Measurements from ENCODE around the gene TANGO2. TPM values are rescaled to one million over a fixed set of nuclear protein-coding genes. Genes with fewer than 3 reads are reported as not detected.
A peak's percentile ranks its signal among the peaks of the same experiment; 100 is the strongest.

The TANGO2 gene
- total RNA-seq, 2 donors from 2014 or later, result 10.5 to 19.7 TPM

DNA sequence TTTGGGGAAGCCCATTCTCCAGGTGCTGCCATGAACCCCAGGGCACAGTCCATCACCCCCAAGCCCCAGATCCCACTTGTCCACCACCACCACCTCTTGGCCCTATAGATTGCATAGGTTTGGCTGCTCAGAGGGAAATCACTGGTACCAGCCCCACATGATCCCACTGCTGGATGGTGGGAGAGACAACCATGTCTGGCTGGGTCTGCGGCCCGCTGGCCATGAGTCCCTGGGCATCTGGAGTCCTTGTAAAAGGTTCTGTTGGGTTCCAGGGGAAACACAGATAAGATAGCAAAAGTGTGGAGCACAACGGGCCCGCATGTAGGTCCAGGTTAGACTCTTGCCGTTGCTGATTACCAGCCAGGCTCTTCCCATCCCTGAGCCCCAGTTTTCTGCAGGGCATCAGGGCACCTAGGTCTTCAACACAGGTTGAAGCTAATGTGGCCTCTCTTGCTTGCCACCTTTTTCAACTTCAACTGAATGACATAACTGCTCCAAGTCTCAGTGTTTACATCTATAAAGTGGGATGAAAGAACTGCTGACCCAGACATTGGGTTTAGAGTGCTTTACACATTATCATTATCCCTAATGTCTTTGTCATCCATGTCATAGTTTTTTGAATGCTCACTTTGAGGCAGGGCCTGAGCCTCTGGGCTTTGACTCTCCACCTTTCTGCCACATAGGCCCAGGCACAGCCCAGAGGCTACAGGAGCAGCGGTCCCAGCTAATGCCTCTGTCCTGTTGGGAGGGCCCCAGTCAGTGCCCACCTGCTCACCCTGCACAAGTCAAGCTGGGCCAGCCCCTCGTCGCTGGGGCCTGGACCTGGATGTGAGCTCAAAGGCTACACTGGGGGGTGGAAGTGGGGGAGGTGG lies 1.0 kb upstream of the TANGO2 start:
- WGBS, 2 donors, result 56 to 65% methylated on average over 8 of the region's 8 CpGs
- H3K27ac ChIP-seq, result peak overlapping the region in 3 of 4 donors; percentile 48 to 88 (median 84)

DNA sequence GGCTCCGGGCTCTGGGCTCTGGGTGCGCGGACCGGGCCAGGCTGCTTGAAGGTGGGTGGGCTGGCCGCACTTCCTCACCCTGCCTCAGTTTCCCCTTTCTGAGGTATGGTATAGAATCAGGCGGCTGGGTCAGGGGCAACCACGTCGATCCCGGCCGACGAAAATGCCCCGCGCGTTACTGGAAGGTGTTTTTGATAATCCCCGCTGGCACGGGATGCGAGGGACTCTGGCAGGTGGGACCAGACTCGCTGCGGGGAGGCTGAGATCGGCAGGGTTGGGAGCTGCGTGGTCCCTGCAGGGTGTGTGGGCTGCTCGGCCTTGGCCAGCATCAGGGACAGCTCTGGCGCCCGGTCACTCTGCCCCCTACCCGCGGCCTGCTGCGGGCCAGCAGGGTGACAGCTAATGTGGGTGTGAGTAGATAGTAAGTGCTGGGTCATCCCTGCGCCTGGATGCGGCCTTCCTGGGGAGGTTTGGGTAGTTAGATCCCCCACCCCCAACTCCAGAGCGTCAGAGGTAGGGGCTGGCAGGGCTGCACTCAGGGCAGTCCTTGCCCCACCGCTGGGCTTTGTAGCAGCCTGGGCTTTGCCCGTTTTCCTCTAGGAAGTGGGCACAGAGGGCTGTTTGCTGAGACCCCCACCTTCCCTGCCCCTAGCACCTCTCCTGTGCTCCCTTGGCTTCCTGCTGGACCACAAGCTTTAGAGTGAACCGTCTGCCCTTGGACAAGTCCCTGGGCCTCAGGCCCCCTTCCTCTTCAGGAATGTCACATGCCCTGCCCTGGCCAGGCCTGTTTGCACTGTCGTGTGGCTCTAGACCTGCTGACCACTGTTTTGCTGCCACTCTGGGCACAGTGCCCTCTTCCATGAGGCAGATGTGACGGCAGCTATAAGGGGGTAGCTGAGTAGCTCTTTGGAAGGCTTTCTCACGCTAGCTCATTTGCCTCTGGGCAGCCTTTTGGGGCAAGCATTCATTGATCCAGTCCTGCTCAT lies 579 bp downstream of the TANGO2 start:
- Histone ChIP-seq H3K9me3 (no peaks in the 10 kb centered on the region), H3K4me1 (peaks cover 35% of the 10 kb centered on the region), H3K36me3 (replicated peaks in 1 of 2; ENCODE audit: insufficient read depth in 1 of 2, low read depth in 2 of 2) (no peaks in the 10 kb centered on the region), H3K27me3 (no peaks in the 10 kb centered on the region), H3K27ac (peak overlapping the region; percentile 66 to 88 (median 78)), H3K4me3 (peak overlapping the region; percentile 20 to 75)
- ATAC-seq (peak; percentile 24), DNase-seq (peak; percentile 58 to 79 (median 78))
- TF ChIP-seq POLR2A (IDR thresholded peaks at IDR 0.05), result peak in 1 of 3 donors; percentile 34
- TF ChIP-seq, protein P1, sequence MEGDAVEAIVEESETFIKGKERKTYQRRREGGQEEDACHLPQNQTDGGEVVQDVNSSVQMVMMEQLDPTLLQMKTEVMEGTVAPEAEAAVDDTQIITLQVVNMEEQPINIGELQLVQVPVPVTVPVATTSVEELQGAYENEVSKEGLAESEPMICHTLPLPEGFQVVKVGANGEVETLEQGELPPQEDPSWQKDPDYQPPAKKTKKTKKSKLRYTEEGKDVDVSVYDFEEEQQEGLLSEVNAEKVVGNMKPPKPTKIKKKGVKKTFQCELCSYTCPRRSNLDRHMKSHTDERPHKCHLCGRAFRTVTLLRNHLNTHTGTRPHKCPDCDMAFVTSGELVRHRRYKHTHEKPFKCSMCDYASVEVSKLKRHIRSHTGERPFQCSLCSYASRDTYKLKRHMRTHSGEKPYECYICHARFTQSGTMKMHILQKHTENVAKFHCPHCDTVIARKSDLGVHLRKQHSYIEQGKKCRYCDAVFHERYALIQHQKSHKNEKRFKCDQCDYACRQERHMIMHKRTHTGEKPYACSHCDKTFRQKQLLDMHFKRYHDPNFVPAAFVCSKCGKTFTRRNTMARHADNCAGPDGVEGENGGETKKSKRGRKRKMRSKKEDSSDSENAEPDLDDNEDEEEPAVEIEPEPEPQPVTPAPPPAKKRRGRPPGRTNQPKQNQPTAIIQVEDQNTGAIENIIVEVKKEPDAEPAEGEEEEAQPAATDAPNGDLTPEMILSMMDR (IDR thresholded peaks at IDR 0.05), result no peak
- intact Hi-C loops (cut with DNase I), result no loop called here
- WGBS, 2 donors, result 1 to 2% methylated on average over 9 to 36 of the region's 36 CpGs

More for the DNA sequence above, 1.0 kb upstream of the TANGO2 start:
- H3K4me1 ChIP-seq, result peaks cover 47% of the 10 kb centered on the region
- intact Hi-C loops (cut with DNase I), result no loop called here
- no peak overlapping the region for H3K4me3 ChIP-seq
- DNase-seq, result peak in 2 of 4 donors; percentile 5 to 26
- H3K9me3 ChIP-seq, result no peaks in the 10 kb centered on the region
- H3K36me3 ChIP-seq (replicated peaks in 1 of 2; ENCODE audit: insufficient read depth in 1 of 2, low read depth in 2 of 2), result no peaks in the 10 kb centered on the region
- H3K27me3 ChIP-seq, result no peaks in the 10 kb centered on the region
- ATAC-seq, result no peak
- TF ChIP-seq POLR2A (IDR thresholded peaks at IDR 0.05), result no peak
- TF ChIP-seq, protein P1 (IDR thresholded peaks at IDR 0.05), result no peak

DNA sequence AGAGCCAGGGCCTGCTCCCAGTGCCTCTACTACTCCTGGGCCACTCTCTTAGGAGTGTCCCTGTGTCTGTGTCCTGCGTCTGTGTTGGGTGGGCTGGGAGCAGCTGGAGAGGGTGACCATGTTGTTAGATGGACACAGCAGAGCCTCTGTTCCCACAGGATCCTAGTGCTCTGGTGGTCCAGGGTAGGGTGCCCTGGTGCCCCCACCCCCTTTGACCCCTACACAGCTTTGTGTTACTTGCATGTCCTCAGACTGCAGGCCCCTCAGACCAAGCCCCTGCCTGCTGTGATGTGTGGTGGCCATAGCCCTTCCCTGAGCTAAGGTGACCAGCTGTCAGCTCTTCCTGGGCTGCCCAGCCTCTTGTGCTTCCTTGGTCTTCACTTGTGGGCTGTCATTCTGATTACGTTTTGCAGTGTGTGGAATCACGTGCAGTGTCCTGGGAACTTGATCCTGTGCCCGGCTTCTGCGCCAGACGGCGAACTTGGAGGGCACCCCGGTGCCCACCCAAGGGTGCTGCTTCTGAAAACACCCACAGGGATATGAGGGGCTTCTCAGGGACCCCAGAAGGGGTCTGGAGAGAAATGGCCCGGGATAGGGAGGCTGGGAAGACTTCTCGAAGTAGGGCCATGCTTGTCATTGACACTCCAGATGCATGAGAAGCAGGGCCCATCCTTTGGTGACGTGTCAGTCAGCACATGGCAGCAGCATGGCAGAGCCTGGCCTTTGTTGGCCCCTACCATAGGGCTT lies 1.5 kb downstream of the TANGO2 start:
- intact Hi-C loops (cut with DNase I), result no loop called here
- WGBS, 2 donors, result 75 to 97% methylated on average over 8 to 11 of the region's 11 CpGs
- Histone ChIP-seq H3K27me3 (no peaks in the 10 kb centered on the region), H3K4me1 (peaks cover 31% of the 10 kb centered on the region), H3K27ac (peak overlapping the region; percentile 30 to 88 (median 75)), H3K36me3 (replicated peaks in 1 of 2; ENCODE audit: insufficient read depth in 1 of 2, low read depth in 2 of 2) (no peaks in the 10 kb centered on the region), H3K9me3 (no peaks in the 10 kb centered on the region), H3K4me3 (no peak overlapping the region)
- DNase-seq (no peak), ATAC-seq (no peak)
- TF ChIP-seq, protein P1 (IDR thresholded peaks at IDR 0.05), result no peak
- TF ChIP-seq POLR2A (IDR thresholded peaks at IDR 0.05), result no peak

- H3K36me3 ChIP-seq (replicated peaks in 1 of 2; ENCODE audit: insufficient read depth in 1 of 2, low read depth in 2 of 2), result no peaks in the 10 kb centered on the region
- ATAC-seq, result no peak
- intact Hi-C loops (cut with DNase I), result no loop called here
- no peak for DNase-seq
- no peaks in the 10 kb centered on the region for H3K27me3 ChIP-seq
- H3K27ac ChIP-seq, result peak overlapping the region in 1 of 4 donors; percentile 66
- H3K4me3 ChIP-seq, result no peak overlapping the region
- WGBS, 2 donors, result 79 to 88% methylated on average over 10 of the region's 10 CpGs
- peaks cover 26% of the 10 kb centered on the region for H3K4me1 ChIP-seq
- H3K9me3 ChIP-seq, result no peaks in the 10 kb centered on the region
- TF ChIP-seq POLR2A (IDR thresholded peaks at IDR 0.05), result no peak
- TF ChIP-seq, protein P1 (IDR thresholded peaks at IDR 0.05), result no peak
Measured at GRCh38 chr22:20022978-20023613, 2.2 kb downstream of the TANGO2 start.

All from body of pancreas (tissue), 4 donors.